ENCODE data around the gene FZD7. TPM values are rescaled to one million over a fixed set of nuclear protein-coding genes. Genes with fewer than 3 reads are reported as not detected.

The FZD7 gene
- total RNA-seq, 2 experiments from 2014 or later, result 0.46 to 0.63 TPM

- POLR2A ChIA-PET, result no interaction called here
- CTCF ChIA-PET, result no interaction called here
Measured at GRCh38 chr2:202035089-202035940, 1.7 kb downstream of the FZD7 start.

GRCh38 chr2:202035941-202036372, 2.3 kb downstream of the FZD7 start:
- CTCF ChIA-PET, result no interaction called here
- POLR2A ChIA-PET, result no interaction called here

- ChIA-PET CTCF (no interaction called here), POLR2A (no interaction called here)
Measured at GRCh38 chr2:202036601-202037037, 3.0 kb downstream of the FZD7 start.

GRCh38 chr2:202037086-202037485, 3.4 kb downstream of the FZD7 start:
- CTCF ChIA-PET, result no interaction called here
- POLR2A ChIA-PET, result no interaction called here

- ChIA-PET POLR2A (no interaction called here), CTCF (no interaction called here)
Measured at GRCh38 chr2:202038471-202039277, 5.0 kb downstream of the FZD7 start.

- POLR2A ChIA-PET, result no interaction called here
Measured at GRCh38 chr2:202039278-202040078, 5.8 kb downstream of the FZD7 start.

GRCh38 chr2:202040079-202040844, 6.6 kb downstream of the FZD7 start:
- CTCF ChIA-PET, result no interaction called here
- POLR2A ChIA-PET, result no interaction called here

More at GRCh38 chr2:202039278-202040078, 5.8 kb downstream of the FZD7 start:
- CTCF ChIA-PET, result no interaction called here

GRCh38 chr2:202042444-202042843, 8.8 kb downstream of the FZD7 start:
- ChIA-PET CTCF (no interaction called here), POLR2A (no interaction called here)

- POLR2A ChIA-PET, result no interaction called here
- CTCF ChIA-PET, result no interaction called here
Measured at GRCh38 chr2:202043475-202043874, 9.8 kb downstream of the FZD7 start.

- ChIA-PET POLR2A (no interaction called here), CTCF (no interaction called here)
Measured at GRCh38 chr2:202044777-202045176, 11.1 kb downstream of the FZD7 start.

GRCh38 chr2:202046572-202046971, 12.9 kb downstream of the FZD7 start:
- ChIA-PET POLR2A (no interaction called here), CTCF (interaction anchor here (0.6 kb wide), 1 partner anchor 29 kb away, joined by 3 read pairs; no protein-coding TSS in a partner anchor)

GRCh38 chr2:202049092-202049728, 15.6 kb downstream of the FZD7 start:
- POLR2A ChIA-PET, result no interaction called here
- CTCF ChIA-PET, result no interaction called here

- POLR2A ChIA-PET, result no interaction called here
- CTCF ChIA-PET, result no interaction called here
Measured at GRCh38 chr2:202049840-202050239, 16.2 kb downstream of the FZD7 start.

GRCh38 chr2:202050652-202051051, 17.0 kb downstream of the FZD7 start:
- POLR2A ChIA-PET, result no interaction called here

GRCh38 chr2:202051499-202052161, 18.0 kb downstream of the FZD7 start:
- POLR2A ChIA-PET, result no interaction called here
- CTCF ChIA-PET, result no interaction called here

More at GRCh38 chr2:202050652-202051051, 17.0 kb downstream of the FZD7 start:
- CTCF ChIA-PET, result no interaction called here

GRCh38 chr2:202052235-202052634, 18.6 kb downstream of the FZD7 start:
- ChIA-PET POLR2A (no interaction called here), CTCF (no interaction called here)

- CTCF ChIA-PET, result no interaction called here
- POLR2A ChIA-PET, result no interaction called here
Measured at GRCh38 chr2:202054679-202055078, 21.0 kb downstream of the FZD7 start.

GRCh38 chr2:202056611-202057010, 23.0 kb downstream of the FZD7 start:
- ChIA-PET CTCF (interaction anchor here (1.3 kb wide), 1 partner anchor 197 kb away, joined by 3 read pairs; no protein-coding TSS in a partner anchor), POLR2A (no interaction called here)

- POLR2A ChIA-PET, result no interaction called here
- CTCF ChIA-PET, result no interaction called here
Measured at GRCh38 chr2:202060218-202060617, 26.6 kb downstream of the FZD7 start.

Measured in activated CD8-positive, alpha-beta memory T cell treated with anti-CD3 and anti-CD28 coated beads for 36 hours (primary cell).